ENCODE measurements around the gene TRAF3IP3. TPM values are rescaled to one million over a fixed set of nuclear protein-coding genes. Genes with fewer than 3 reads are reported as not detected.

The TRAF3IP3 gene
- total RNA-seq (2022; extraction: Qiagen RNA extraction; ENCODE audit: low read depth): not detected in 5 replicates

GRCh38 chr1:209755926-209756614 lies at the start of gene TRAF3IP3:
TRAF3IP3 (plus strand) TSS chr1:209756053; CDS start chr1:209760040, 3,987 bp downstream.

GRCh38 chr1:209784265-209785169 lies 28.7 kb downstream of the TRAF3IP3 start, which contains the start of gene C1orf74:
C1orf74 (minus strand) TSS chr1:209784559; CDS start chr1:209783634, 925 bp downstream.

GRCh38 chr1:209805875-209806760 lies 50.3 kb downstream of the TRAF3IP3 start, which contains the start of gene IRF6:
IRF6 (minus strand) TSS chr1:209806142; CDS start chr1:209801413, 4,729 bp downstream.

GRCh38 chr1:209827384-209828262 lies 71.8 kb downstream of the TRAF3IP3 start, which contains the start of gene UTP25:
UTP25 (plus strand) TSS chr1:209827972; CDS start chr1:209828064, 92 bp downstream.

Other genes starting within 250 kb of the TRAF3IP3 start
- gene CAMK1G, start 172.3 kb upstream of the TRAF3IP3 start, total RNA-seq (2022; extraction: Qiagen RNA extraction; ENCODE audit: low read depth): 0.14 to 0.58 TPM (median 0.15 TPM) in 4 of 5 replicates, not detected in the other
- 13.9 to 27.8 TPM (median 21.7 TPM) in 5 replicates for gene LAMB3, start 103.6 kb upstream of the TRAF3IP3 start, total RNA-seq (2022; extraction: Qiagen RNA extraction; ENCODE audit: low read depth)
- gene G0S2, start 80.6 kb upstream of the TRAF3IP3 start, total RNA-seq (2022; extraction: Qiagen RNA extraction; ENCODE audit: low read depth): 3.4 to 4.6 TPM (median 4.0 TPM) in 5 replicates
- gene HSD11B1, start 51.2 kb upstream of the TRAF3IP3 start, total RNA-seq (2022; extraction: Qiagen RNA extraction; ENCODE audit: low read depth): 0.12 to 0.44 TPM in 2 of 5 replicates, not detected in the others
- 1.2 to 1.8 TPM (median 1.6 TPM) in 5 replicates for gene C1orf74, start 28.5 kb downstream of the TRAF3IP3 start, total RNA-seq (2022; extraction: Qiagen RNA extraction; ENCODE audit: low read depth)
- 0.05 to 0.18 TPM (median 0.17 TPM) in 5 replicates for gene IRF6, start 50.1 kb downstream of the TRAF3IP3 start, total RNA-seq (2022; extraction: Qiagen RNA extraction; ENCODE audit: low read depth)
- gene UTP25, start 71.9 kb downstream of the TRAF3IP3 start, total RNA-seq (2022; extraction: Qiagen RNA extraction; ENCODE audit: low read depth): 9.8 to 13.5 TPM (median 11.5 TPM) in 5 replicates
- 0.12 to 0.13 TPM in 2 of 5 replicates, not detected in the others for gene SYT14, start 182.2 kb downstream of the TRAF3IP3 start, total RNA-seq (2022; extraction: Qiagen RNA extraction; ENCODE audit: low read depth)

Data from A549 treated with ZK216348 at 1 μM for 4 hours (cell line).